Keratinocyte (primary cell): ENCODE data around the gene ABI3BP.

Source experiments
- CTCF ChIP-seq, 3 experiments: IDR thresholded peaks in 1 of 3; conservative IDR thresholded peaks in 1 of 3; optimal IDR thresholded peaks in 1 of 3; 2 replicates in 2 of 3; 3 replicates in 1 of 3; pipeline versions ENCODE3 to v1.5.1; 2011; ENCODE audit warnings: low read length in 3 of 3, mild to moderate bottlenecking in 3 of 3, moderate library complexity in 2 of 3, control low read depth in 1 of 3, inconsistent platforms in 1 of 3; ENCODE audit not compliant: insufficient read depth in 2 of 3; ENCODE audit errors: extremely low read depth in 1 of 3
- EZH2 ChIP-seq: IDR thresholded peaks from one replicate; pipeline ENCODE4 v1.6.1; 2012; ENCODE audit warnings: inconsistent platforms, mild to moderate bottlenecking, low read length, moderate library complexity

- TF ChIP-seq EZH2: no peak
- no peak for TF ChIP-seq CTCF (optimal IDR thresholded peaks at IDR 0.05 in 1 of 3, IDR thresholded peaks at IDR 0.05 in 1 of 3, conservative IDR thresholded peaks at IDR 0.05 in 1 of 3; ENCODE audit: extremely low read depth in 1 of 3, insufficient read depth in 2 of 3, low read length in 3 of 3)
Observed at GRCh38 chr3:100717637-100718487, 275.4 kb downstream of the ABI3BP start.
